GM18517 (cell line): Measurements from ENCODE around the gene C1QTNF9B.
A peak's percentile ranks its signal among the peaks of the same experiment; 100 is the strongest.
"Not testable (repeated sequence)": the region's sequence is repeated elsewhere in the genome, so short reads cannot be mapped to it uniquely, and the experiment has no call there.

ENCODE experiments used
- ATAC-seq: cut with Tn5 transposase; IDR thresholded peaks from one replicate; pipeline ENCODE4 v1.9.1; 2021; ENCODE audit warnings: mild to moderate bottlenecking, moderate library complexity; ENCODE audit not compliant: unreplicated experiment

The C1QTNF9B gene

GRCh38 chr13:23898101-23898500, 799 bp upstream of the C1QTNF9B start:
- no peak for ATAC-seq

DNA sequence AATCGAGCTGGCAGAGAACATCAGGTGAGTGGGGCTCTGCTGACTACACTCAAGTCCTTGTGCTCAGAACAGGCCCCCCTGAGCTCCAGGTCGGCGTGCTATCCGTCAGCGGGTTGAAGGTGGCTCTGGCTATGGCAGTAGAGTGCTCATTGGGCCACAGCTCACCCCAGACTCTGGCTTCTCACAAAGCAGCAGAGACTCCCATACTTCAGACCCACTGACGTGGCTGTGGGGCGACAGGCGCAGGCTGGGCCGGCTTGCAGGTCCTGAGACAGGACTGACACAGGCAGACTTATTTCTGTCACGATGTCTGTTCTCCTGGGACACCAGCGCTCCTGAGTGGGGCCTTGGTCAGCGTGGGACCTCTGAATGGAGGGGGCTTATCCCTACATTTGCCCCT, 2.6 kb downstream of the C1QTNF9B start:
- not testable (repeated sequence) for ATAC-seq

GRCh38 chr13:23893791-23894190, 3.5 kb downstream of the C1QTNF9B start:
- ATAC-seq: not testable (repeated sequence)

DNA sequence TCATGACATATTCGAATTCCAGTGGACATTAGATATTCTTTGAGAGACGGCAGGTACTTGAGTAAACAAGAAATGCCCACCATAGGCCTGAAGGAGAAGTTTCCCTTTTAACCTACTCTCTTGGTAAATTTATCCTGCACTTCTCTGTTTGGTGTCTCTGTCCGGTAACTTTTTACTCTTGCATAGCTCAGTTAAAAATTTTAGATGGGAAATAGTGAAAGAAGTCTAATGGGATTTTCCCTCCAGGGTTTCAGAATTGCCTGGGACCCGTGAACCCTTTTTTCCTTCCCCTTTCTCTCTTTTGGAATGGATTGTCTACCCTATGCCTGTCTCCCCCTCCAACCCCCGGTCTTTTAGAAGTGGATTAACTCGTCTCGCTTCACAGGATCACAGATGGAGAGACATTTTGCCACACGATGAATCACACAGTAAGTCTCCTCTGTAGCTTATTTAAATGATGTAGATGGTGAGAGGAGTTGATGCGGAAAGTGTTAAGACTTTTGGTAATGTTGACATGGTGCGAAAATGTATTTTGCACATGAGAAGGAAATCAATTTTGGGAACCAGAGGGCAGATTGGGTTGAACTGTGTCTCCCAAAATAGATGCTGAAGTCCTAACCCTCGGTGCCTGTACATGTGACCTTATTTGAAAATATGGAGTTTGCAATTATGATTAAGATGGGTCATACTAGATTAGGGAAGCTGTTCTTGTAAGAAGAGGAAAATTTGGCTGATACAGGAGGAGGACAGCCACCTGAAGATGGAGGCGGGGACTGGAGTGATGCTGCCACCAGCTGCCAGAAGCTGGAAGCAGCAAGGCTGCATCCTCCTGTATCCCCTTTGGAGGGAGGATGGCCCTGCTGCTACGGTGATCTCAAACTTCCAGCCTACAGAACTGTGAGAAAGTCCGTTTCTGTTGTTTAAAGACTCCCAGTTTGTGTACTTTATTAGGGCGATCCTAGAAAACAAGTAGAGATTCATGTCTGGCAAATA, 7.4 kb downstream of the C1QTNF9B start:
- peak; percentile 30 for ATAC-seq

- peak; percentile 87 for ATAC-seq
Measured at GRCh38 chr13:23888658-23889614, 8.4 kb downstream of the C1QTNF9B start, which contains the start of gene MIPEP. MIPEP (minus strand) TSS chr13:23889400; CDS start chr13:23889320, 80 bp downstream.

DNA sequence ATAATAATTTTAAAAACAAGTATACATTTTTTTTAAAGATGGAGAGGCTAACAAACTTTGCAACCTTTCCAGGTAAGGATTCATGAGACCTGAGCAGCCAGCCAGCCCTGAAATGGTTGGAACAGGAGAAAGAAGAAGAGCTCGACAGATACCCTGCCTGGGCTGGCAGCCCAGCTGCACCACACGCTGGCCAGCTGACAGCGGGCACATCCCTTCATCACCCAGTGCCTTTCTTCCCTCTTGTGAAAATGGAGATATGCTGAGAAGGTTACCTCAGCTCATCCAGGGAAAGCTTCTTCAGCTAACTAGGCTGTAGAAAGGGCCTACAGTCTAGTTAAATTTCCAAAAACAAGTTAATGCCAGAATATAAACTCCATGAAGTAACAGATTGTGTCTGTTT, 12.9 kb downstream of the C1QTNF9B start:
- ATAC-seq: not testable (repeated sequence)

DNA sequence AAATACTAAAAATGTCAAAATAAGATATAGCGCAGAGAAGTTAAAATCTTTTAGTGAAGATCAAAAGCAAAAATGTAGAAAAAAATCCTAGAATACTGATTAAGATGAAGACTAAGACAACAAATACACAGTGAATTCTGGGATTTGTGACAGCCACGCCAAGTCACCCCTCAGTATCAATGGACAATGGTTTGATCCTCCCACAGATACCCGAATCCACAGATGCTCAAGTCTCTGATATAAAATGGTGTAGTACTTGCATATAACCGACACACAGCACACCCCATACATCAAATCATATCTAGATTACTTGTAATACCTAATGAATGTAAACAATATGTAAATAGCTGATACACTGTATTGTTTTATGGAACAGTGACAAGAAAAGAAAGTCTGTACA, 14.0 kb downstream of the C1QTNF9B start:
- no peak for ATAC-seq

GRCh38 chr13:23881402-23881800, 15.9 kb downstream of the C1QTNF9B start:
- not testable (repeated sequence) for ATAC-seq

- ATAC-seq: not testable (repeated sequence)
Measured at GRCh38 chr13:23880493-23881401, 16.6 kb downstream of the C1QTNF9B start.

DNA sequence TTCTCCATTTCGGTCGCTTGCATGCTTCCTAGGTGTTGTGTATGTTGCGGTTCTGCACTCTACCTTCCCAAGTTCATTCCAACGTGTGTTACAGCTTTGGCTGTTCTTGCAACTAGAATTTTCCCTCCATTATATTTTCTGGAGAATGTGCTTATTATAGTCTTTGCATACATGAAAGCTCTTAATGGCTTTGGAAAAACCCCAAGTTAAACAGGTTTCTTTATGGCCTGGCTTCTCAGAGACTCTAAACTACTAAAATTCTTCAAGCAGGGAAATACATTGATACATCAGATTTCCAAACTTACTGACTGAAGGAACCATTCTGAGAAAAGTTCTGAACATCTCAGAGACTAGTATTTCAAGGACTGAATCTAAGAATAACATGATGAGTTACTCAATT, 20.0 kb downstream of the C1QTNF9B start:
- ATAC-seq: no peak

GRCh38 chr13:23876265-23876664, 21.0 kb downstream of the C1QTNF9B start:
- ATAC-seq: no peak

DNA sequence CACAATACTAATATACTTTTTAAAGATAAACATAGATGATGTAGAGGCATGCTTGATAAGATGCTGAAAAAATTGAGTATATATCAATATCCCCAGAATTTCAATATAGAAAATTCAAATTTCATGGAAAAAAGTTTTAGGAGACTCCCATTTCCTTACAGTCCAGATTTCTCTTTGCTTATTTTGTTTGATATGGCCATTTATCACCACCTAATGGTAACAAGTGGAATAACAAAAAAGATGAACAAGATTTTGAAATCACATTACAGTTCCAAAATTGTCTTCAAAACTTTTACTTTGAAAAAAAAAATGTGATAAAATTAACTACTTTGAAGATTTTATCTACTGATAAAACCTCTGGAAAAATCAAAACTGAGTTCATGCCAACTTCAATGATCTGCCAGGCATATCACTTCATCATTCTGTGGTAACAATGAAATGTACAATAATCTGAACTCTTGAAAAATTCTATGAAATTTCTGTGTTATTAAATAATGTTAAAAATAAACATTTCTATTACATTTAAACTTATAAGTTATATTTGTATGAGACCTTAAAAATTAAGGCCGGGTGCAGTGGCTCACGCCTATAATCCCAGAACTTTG, 25.6 kb downstream of the C1QTNF9B start:
- no peak for ATAC-seq

DNA sequence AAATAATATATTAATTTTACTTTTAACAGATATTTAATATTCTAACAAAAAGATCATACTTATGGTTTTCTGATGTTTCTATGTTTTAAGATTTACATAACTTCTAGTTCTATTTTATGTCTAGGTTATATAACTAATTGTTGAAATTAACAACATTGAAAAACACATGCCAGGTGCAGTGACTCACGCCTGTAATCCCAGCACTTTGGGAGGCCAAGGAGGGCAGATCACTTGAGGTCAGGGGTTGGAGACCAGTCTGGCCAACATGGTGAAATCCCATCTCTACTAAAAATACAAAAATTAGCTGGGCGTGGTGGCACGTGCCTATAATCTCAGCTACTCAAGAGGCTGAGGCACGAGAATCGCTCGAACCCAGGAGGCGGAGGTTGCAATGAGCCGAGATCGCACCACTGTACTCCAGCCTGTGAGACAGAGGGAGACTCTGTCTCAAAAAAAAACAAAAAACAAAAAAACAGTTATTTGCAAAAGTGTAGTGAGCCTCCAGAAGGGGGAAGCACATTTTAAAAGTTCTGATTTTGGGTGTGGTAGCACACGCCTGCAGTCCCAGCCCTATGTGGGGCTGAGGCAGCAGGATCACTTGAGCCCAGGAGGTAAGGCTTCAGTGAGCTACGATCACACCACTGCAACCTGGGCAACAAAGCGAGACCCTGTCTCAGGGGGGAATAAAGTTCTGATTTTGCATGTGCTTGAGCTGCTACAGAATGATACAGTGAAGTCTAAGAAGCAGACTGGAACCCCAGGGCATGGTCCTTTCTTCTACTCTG, 26.8 kb downstream of the C1QTNF9B start:
- ATAC-seq: no peak

DNA sequence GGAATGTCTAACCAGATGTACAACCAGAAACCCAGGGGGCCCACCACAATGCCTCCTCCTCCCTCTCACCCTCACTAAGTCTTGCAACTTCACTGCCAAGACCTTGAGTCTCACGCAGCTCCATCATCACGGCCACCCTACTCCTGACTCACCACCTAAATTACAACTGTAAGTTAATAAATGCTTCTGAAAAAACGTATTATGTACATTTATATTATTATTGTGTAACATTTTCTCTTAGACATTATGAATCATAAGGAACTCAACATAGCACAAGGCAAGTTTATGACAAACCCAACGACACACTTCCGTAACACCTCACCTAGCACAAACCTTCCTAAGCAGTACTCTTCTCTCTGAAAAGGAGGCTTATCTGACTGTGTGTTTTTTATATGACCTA, 28.8 kb downstream of the C1QTNF9B start:
- no peak for ATAC-seq

DNA sequence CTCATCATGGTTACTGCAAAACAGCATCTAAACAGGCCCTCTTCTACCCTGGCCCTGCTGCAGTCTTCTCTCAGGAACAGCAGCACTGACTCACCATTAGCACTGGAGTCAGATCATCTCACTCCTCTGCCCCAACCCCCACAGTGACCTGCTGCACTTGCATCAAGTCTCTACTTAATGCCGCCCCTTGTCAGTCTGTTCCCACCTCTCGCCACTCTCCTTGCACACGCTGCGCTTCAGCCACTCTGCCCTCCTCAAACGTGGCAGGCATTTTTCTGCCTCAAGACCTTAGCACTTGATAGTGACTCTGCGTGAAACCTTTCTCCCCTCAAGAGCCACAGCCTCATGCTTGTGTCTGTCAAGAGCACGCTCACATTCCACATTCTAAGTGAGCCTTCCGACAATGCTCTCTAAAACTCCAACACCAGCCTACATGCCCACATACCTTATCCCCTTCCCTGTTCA, 30.2 kb downstream of the C1QTNF9B start:
- no peak for ATAC-seq

GRCh38 chr13:23866420-23867026, 30.8 kb downstream of the C1QTNF9B start:
- no peak for ATAC-seq

DNA sequence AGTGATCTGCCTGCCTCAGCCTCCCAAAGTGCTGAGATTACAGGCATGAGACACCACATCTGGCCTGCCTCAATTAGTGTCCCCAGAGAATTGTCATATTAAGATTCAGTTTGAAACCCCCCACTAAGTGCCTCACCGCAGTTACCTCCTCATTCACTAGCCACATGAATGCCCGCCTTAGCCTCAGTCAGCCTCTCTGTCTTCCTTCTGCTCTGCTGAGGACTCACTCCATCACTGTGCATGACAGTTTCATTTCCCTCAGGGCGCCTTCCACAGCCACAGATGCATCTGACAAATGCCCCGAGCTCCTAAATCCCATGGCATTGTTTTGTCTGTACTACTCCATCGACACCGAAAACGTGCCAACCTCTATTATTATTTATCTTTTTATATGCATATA, 31.4 kb downstream of the C1QTNF9B start:
- no peak for ATAC-seq

DNA sequence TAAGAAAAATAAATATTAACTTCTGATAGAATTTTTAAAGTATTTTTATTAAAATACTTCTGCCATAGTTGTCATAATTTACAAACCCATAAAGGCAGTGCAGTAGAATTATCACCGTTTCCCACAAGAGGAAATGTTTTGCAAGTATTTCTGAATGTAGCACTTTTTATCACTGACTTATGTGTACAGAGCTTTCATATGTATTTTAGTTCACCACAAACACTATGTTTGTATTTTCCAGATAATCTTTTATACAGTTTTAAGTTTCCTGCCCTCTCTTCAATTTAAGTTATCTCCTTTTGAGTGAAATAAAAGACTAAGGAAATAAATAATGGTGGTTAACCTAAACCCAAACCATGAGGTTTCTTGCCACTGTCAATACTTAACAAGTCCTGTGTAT, 32.3 kb downstream of the C1QTNF9B start:
- ATAC-seq: no peak
